BJ (cell line): ENCODE results near the gene TMSB4X. TPM values are rescaled to one million over a fixed set of nuclear protein-coding genes. Genes with fewer than 3 reads are reported as not detected.
"Not testable (repeated sequence)": the region's sequence is repeated elsewhere in the genome, so short reads cannot be mapped to it uniquely, and the experiment has no call there.

ENCODE experiments used
- CTCF ChIA-PET: fragments of 350-600 bp; formaldehyde crosslinking; extraction: SDS; loops from one replicate; lab custom pipeline; 2021; ENCODE audit warnings: antibody characterized with exemption, inconsistent platforms; lab: Yijun Ruan, JAX
- POLR2A ChIA-PET: fragments of 300-600 bp; sonication (Branson Sonifier 250); formaldehyde crosslinking; extraction: SDS; loops from one replicate; lab custom pipeline; 2021; ENCODE audit warnings: antibody characterized with exemption; lab: Charles Lee
- DNase-seq: peaks from one replicate; pipeline ENCODE4 v3.0.0-alpha.2; 2011; ENCODE audit warnings: low read depth
- H3K27me3 ChIP-seq: 2 replicates; pipeline ENCODE4 v1.6.0; 2011; ENCODE audit warnings: low read length; ENCODE audit not compliant: control insufficient read depth, insufficient read depth
- H3K36me3 ChIP-seq: 2 replicates; pipeline ENCODE4 v1.5.1; 2011; ENCODE audit warnings: low read length; ENCODE audit not compliant: control insufficient read depth, insufficient read depth
- H3K4me3 ChIP-seq: 2 replicates; pipeline ENCODE4 v1.5.1; 2011; ENCODE audit warnings: low read depth, mild to moderate bottlenecking, control low read depth, low read length
- polyA plus RNA-seq: library from polyadenylated mRNA; depleted of rRNA; stranded (reverse); fragments of >200 nt; gene quantifications from 2 replicates; pipeline ENCODE4 v1.2.3, GENCODE V29; 2011
- TF ChIP-seq, protein P1 (sequence below): IDR thresholded peaks from 2 replicates; pipeline ENCODE4 v1.5.1; 2011; ENCODE audit warnings: low read depth, mild to moderate bottlenecking, control low read depth, inconsistent platforms, low read length, moderate library complexity; ENCODE audit not compliant: insufficient read depth

The TMSB4X gene
- polyA plus RNA-seq, 1 experiment = 2,469 TPM

GRCh38 chrX:12961196-12961718 is 13.7 kb upstream of the TMSB4X start:
- no peaks in the 10 kb centered on the region for H3K27me3 ChIP-seq
- H3K36me3 ChIP-seq = no peaks in the 10 kb centered on the region
- CTCF ChIA-PET = no interaction called here
- TF ChIP-seq, protein P1, sequence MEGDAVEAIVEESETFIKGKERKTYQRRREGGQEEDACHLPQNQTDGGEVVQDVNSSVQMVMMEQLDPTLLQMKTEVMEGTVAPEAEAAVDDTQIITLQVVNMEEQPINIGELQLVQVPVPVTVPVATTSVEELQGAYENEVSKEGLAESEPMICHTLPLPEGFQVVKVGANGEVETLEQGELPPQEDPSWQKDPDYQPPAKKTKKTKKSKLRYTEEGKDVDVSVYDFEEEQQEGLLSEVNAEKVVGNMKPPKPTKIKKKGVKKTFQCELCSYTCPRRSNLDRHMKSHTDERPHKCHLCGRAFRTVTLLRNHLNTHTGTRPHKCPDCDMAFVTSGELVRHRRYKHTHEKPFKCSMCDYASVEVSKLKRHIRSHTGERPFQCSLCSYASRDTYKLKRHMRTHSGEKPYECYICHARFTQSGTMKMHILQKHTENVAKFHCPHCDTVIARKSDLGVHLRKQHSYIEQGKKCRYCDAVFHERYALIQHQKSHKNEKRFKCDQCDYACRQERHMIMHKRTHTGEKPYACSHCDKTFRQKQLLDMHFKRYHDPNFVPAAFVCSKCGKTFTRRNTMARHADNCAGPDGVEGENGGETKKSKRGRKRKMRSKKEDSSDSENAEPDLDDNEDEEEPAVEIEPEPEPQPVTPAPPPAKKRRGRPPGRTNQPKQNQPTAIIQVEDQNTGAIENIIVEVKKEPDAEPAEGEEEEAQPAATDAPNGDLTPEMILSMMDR = no peak
- POLR2A ChIA-PET = no interaction called here
- H3K4me3 ChIP-seq = no peak overlapping the region
- DNase-seq = no peak

DNA sequence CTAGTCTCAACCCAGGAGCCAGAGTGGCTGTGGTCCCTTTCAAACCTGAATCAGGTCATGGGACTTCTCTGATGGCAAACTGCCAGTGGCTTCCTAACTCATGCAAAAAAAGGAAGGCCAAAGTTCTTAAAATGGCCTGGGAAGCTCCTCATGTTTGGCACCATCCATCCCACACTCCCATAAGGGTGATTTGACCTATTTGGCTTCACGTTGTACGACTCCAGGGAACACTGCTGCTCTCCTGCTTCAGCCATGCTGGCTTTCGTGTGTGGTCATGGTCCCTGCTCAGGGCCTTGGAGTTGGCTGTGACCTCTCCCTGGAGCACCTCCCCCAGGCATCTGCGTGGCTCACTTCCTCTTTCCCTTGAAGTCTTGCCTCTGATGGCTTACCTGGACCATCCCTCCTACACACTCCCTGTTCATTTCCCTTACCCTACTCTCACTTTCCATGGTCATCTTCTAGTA is 12.8 kb upstream of the TMSB4X start:
- ChIA-PET POLR2A (no interaction called here), CTCF (no interaction called here)
- Histone ChIP-seq H3K36me3 (no peaks in the 10 kb centered on the region), H3K4me3 (no peak overlapping the region), H3K27me3 (no peaks in the 10 kb centered on the region)
- TF ChIP-seq, protein P1 = no peak
- DNase-seq = no peak

- H3K4me3 ChIP-seq, CTCF ChIA-PET, H3K27me3 ChIP-seq, POLR2A ChIA-PET, DNase-seq, H3K36me3 ChIP-seq: not testable (repeated sequence)
Observed at GRCh38 chrX:12963210-12963850, 11.6 kb upstream of the TMSB4X start.

DNA sequence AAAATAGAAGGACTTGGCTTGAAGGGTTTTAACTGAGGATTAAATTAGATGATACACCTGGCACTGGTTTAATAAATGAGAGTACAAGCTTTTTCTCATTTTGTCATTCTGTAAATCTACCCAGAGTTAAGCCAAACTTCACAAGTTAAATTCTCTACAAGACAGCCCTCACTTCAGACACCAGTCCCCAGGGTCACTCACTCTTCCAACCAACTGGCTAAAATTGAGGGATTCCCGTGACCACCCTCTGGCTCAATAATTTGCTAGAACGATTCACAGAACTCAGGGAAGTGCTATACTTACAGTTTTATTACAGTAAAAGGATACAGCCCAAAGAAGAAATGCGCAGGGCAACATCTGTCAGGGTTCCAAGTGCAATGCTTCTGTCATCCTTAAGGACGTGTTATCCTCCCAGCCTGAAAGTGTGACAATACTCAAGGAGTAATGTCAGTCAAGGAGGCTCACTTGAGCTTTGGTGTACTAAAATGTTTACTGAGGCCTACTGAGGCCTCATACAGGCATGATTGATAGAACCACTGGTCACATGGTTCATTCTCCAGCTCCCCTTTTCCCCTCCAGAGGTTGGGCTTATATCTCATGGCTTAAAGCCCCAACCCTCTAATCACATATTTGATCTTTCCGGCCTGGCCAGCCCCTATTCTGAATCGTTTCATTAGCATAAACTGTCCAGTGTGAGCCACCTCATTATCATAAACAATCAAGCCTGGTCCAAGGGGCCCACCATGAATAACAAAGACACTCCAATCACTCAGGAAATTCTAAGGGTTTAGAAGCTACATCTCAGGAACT is 9.6 kb upstream of the TMSB4X start:
- ChIA-PET POLR2A (no interaction called here), CTCF (interaction anchor here (1.2 kb wide), 1 partner anchor 8 kb away, joined by 4 read pairs; no protein-coding TSS in a partner anchor)
- Histone ChIP-seq H3K27me3 (no peaks in the 10 kb centered on the region), H3K4me3 (no peak overlapping the region), H3K36me3 (no peaks in the 10 kb centered on the region)
- no peak for DNase-seq
- TF ChIP-seq, protein P1 = no peak

GRCh38 chrX:12966151-12966550 is 8.8 kb upstream of the TMSB4X start:
- ChIA-PET CTCF (interaction anchor here (1.2 kb wide), 1 partner anchor 9 kb away, joined by 4 read pairs; no protein-coding TSS in a partner anchor), POLR2A (no interaction called here)
- TF ChIP-seq, protein P1 = no peak
- no peaks in the 10 kb centered on the region for H3K36me3 ChIP-seq
- H3K4me3 ChIP-seq = no peak overlapping the region
- no peak for DNase-seq
- H3K27me3 ChIP-seq = no peaks in the 10 kb centered on the region
